HG02885 (cell line): ENCODE results near the gene CACNA1H.

Experiments used
- ATAC-seq: cut with Tn5 transposase; IDR thresholded peaks from one replicate; pipeline ENCODE4 v1.9.1; 2021; ENCODE audit warnings: mild to moderate bottlenecking; ENCODE audit not compliant: unreplicated experiment, poor library complexity

The CACNA1H gene

DNA sequence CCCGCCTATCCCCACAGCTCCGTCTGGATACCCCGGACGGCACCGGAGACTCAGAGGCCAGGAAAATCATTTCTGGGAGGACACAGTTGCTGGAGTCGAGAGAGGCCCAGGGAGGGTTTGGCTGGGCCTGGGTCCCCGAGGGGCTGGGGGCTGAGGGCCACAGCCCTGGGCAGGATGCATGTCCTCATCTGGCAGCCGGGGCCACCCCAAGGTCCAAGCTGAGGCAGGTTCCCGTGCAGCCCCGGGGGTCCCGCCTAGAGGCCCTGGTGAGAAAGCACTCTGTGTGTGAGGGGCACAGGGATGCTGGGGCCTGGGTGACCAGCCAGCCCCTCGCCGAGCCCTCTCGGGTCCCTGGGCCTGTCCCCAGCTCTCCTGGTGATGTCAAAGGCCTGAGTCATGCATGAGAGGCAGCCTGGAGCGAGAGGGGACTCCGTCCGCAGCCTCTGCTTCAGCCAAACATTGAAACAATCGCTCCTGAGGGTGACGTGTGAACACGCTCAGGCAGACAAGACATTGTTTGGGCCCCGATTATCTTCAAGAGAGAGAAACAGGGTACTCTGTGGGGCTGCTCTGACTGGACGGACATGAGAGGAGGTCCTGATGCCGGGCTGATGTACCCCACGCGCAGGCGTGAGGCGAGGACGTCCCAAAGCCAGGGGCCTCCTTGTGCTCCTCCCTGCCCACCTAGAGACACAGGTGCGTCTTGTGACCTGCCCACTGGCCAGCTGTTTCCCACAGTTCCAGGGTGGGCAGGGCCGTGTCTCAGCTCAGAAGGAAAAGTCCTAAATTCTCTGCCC is 31.1 kb upstream of the CACNA1H start:
- ATAC-seq: no peak

DNA sequence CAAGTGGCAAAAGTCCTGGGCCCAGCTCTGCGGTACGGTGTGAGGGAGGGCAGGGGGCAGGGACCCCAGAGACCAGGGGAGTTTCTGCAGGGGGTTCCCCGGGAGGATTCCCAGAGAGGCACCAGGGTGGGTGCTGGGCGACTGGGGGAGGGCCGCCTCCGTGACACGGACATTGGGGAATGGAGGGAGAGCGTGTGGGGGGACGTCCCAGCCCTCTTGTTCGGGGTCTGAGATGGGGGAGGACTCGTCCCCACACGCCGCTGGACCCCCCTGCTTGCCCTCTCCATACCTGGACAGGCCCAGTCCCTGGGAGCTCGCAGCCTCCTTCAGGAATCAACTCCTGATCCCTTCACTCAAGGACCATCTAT is 30.5 kb upstream of the CACNA1H start:
- no peak for ATAC-seq

DNA sequence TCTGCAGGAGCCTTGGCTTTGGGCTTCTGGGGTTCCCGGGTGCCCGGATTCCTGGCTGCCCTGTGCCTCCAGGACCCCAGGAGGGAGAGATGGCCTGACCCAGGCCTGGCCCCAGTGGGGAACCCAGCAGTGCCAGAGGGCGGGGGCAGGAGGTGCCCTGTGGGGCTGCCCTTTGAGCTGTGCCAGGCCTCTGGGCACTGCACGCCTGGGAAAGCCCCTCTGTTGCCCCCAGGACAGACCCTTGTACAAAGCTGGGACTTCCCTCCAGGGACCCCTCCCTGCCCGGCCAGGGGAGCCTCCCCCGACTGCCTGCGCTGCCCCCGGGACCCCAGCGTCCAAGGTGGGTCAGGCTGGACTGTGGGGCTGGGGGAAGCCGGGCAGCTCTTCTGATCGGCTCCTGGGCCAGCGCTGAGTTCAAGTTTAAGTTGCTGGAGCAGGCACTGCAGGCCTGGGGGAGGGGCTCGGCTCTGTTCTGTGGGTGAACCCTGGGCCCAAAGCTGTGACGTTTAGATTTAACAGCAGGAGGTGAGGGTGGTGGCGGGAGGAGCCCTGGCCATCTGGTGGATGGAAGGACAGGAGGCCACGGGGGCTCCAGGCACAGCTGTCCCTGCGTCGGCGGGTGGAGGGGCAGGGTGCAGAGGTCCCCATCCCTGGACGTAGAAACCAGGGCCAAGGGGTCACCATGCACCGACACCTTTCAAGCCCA is 29.2 kb upstream of the CACNA1H start:
- no peak for ATAC-seq

DNA sequence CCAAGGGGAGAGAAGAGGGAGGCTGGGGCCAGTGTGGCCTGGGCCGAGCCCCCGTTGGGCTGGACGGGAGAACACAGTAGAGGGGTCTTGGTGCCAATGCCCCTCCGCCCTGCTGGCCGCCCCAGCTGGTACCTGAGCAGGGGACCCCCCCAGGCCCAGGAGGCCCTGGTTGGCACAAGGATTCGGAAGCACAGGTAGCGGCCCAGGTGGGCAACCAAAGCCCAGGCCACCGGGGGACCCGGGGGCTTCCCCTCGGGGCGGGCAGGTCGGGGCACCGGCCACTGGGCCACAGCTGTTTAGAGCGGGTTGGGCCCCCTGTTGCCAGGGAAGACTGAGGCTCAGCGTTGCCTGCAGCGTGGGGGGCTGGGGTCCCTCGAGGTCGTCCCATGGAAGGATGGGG is 28.6 kb upstream of the CACNA1H start:
- ATAC-seq: no peak

DNA sequence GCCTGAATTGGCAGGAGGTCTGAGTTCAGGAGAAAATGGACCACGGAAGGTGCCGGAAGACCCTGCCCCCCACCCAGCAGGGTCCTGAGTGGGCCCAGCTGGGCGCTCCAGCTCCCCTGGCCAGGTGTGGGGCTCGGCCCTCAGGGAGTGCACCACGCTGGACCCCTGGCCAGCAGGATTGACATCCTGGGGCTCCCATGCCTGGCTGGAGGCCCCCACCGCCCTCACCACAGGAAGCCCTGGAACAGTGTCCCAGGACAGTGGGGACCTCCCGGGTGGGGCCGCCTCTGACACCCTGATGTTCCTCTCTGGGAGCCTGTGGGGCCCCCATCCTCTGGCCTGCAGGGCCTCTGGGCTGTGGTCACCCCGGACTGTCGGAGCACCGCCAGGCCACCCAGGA is 28.1 kb upstream of the CACNA1H start:
- ATAC-seq: no peak

DNA sequence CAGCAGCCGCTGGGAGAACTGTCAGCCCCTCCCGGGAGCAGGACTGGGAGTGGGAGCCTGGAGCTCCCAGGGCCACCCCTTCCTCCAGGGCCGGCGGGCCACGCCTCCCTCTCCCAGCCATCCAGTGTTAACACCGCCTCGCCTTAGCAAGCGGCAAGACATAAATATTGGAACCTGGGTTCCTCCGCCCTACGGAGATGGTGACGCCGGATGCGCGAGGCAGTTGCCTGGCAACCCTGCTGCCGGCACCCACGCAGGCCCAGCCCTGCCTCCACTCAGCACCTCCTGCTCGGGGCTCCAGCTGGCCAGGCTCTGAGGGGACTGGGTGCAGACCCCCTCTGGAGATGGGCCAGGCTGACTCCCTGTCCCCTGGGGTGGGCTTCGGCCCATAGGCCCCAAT is 27.4 kb upstream of the CACNA1H start:
- ATAC-seq: no peak

DNA sequence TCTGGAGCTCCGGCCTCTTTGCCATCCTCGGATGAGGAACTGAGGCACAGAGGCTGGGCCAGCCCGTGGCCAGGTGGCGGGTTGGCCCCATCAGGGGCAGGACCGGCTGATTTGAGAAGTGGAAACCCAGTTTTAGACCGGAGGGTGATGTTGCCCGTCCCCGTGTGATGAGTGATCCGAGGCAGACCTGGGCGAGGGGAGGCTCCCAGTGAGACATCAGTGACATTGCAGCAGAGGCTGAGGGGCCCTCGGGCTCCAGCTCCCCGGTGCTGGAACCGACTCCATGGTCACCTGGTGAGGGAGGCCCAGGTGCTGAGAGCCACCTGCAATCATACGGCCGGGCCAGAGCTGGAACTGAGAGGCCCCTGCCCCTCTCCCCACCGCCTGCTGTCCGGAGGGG is 26.9 kb upstream of the CACNA1H start:
- ATAC-seq: no peak

DNA sequence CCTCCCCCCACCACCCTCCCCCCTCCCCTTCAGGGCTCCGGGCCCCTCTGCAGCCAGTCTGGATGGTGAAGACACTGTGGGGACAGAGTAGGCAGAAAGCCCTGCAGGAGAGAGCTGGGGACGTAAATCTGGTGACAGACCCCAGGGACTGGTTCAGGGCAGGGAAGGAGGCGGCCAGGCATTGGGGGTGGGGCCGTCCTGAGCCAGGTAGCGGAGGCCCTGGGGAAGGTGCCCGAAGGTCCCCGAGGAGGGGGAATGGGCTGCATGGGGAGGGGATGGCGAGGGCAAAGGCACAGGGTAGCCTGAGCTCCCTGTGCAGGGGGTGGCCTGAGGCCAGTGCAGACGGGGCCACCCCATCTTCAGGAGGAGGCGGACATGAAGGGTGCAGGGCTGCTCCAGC is 26.3 kb upstream of the CACNA1H start:
- no peak for ATAC-seq

DNA sequence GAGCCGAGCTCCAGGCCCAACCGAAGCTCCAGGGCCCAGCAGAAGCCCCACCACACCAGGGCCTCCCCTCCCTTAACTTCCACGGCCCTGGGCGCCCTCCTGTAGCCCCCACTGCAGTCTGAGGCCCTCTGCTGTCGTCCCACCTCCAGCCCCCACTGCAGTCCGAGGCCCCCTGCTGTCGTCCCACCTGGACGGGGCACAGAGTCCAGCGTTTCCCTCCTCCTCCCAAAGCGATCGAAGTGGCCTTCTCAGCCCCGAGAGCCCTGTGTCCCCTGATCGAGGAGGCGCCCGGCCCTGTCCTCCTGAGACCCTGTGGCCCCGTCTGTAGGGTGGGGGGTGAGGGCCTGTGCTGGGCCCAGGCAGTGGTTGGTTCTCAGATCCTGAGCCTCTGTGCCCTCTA is 25.8 kb upstream of the CACNA1H start:
- ATAC-seq: no peak

DNA sequence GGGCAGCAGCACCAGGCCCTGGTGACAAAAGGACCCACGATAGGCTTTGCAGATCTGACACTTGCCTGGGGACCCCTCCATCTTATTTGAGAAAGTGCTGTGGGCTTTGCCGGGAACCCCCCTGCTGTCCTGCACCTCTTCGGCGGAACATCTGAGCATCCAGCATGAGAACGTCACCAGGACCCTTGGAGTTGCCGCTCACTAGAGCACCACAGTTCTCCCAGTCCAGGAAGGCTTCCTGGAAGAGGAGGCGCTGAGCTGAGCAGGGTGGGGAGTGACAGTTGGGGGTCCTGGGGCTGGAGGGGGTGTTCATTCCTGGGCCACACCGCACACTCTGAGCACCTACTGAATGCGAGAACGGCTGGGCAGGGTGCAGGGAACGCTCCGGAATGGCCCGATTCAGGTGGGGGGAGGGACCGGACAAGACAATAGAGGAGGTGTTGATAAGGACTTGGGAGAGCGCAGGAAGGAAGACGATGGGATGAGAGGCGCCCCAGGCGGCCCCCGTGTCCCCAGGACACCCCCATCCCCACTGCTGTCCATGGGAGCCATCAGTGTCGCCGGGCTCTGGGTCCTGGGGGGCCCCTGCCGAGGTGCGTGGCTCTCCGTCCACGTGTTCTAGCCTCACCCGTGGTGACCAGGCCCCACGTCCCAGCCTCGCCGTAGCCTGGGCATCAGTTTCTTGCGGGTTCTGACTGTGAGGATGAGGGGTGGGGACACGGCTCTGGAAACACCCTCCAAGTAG is 24.8 kb upstream of the CACNA1H start:
- ATAC-seq: no peak

DNA sequence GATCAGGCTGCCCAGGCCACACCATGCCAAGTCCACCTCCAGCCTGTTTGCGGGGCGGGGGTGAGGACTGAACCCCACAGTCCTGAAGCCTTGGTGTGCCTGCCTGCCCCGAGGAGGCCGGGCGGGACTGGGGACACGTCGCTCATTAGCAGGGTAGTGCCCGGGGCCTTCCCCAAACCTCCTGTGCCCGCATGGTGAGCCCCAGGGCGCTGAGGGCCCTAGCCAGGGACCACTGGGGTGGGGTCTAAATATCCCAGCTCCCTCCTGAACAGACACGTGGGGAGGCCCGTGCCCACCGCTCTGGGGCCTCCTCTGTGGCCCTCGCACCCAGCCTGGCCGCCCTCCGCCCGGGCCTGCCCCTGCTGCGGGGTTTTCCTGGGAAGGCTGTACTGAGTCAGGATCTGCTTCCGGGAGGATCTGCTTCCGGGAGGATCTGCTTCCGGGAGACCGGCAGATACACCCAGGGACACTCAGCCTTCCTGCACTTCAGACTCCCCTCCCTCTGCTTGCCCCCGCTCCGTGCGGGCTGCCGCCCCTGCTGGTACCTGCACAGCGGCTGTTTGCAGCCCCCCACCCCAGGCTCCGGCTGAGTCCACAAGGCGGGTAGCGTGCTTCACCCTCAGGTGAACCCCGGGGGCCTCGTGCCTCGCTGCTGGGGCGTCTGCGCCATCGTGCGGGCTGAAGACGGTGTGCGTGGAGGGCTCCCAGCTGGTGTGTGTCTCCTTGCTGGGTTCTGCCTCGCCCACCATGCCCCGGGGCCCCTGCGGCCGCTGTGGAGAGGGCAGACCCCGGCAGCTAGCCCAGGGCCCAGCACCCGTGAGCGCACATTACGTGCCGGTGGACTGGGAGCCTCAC is 23.6 kb upstream of the CACNA1H start:
- no peak for ATAC-seq

DNA sequence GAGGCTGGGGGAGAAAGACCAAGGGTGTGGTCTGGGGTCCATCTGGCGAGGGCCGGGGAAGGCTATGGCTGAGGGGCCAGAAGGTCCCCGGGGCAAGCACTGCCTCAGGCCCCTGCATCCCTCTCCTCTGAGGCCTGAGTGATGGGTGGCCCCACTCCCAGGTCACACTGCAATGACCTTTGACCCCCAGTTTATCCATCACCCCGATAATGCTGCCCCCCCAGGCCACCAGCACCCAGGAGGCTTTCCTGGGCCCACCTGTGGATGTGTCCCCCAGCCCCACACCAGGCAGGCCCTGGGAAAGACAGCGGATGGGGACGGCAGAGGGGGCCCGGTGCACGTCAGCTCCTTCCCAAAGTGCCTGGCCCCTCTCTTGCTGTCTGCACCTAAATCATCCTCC is 22.5 kb upstream of the CACNA1H start:
- ATAC-seq: no peak

DNA sequence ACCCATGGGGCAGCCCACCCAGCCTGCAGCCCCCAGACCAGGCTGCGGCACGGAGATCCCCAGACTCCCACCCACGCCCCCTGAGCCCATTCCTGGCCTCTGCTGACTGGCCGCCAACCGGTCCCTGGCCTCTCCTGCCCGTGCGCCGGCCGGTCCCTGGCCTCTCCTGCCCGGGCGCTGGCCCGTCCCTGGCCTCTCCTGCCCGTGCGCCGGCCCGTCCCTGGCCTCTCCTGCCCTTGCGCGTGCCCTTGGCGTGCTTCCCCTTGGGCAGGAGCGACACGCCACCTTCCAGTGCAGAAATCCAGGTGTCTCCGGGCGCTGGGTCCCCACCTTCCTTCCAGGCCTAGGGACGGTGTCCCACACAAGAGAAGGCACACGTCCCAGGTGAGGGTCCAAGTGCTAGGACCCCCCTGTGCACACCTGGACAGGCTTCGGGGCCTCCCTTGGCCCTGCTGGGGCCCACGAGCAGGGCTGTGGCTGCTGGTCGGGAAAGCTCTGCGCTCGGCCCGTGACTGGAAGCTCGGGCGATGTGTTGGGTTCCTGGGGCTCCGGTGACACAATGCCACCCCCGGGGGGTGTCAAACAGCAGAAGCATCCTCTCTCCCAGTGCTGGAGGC is 21.4 kb upstream of the CACNA1H start:
- no peak for ATAC-seq

DNA sequence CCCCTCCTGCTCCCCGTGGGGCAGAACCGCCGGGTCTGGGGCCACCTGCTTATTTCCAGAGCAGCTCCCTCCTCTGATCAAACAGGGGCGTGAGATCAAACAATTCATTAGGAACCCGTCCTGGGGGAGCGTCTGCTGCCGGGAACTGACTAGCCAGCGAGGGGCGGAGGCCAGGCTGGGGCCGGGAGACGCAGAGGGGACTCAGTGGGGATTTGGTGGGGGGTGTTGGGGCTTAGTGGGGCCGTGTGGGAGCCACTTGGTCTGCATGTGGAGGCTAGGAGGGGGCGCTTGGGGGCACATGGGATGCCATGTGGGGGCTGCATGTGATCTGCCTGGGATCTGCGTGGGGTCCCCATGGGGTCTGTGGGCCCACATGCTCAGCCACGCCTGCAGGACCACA is 20.5 kb upstream of the CACNA1H start:
- no peak for ATAC-seq

DNA sequence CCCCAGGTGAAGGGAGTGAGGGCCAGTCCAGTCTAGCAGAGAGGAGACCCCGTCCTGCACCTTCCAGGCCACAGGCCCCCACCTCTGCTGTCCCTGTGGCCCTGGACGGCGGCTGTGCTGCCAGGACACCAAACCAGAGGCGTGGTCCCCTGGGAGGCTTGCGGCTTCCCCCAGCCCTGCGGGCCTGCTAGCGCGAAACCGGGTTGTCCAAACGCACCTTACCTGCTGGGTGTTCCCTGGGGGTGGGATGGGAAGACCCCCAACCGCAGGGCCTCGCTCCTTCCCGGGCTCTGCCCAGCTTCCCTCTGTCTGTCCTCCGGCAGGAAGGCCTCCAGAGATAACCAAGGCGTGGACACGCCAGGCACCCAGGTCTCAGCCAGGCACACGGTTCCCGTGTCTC is 19.6 kb upstream of the CACNA1H start:
- no peak for ATAC-seq

DNA sequence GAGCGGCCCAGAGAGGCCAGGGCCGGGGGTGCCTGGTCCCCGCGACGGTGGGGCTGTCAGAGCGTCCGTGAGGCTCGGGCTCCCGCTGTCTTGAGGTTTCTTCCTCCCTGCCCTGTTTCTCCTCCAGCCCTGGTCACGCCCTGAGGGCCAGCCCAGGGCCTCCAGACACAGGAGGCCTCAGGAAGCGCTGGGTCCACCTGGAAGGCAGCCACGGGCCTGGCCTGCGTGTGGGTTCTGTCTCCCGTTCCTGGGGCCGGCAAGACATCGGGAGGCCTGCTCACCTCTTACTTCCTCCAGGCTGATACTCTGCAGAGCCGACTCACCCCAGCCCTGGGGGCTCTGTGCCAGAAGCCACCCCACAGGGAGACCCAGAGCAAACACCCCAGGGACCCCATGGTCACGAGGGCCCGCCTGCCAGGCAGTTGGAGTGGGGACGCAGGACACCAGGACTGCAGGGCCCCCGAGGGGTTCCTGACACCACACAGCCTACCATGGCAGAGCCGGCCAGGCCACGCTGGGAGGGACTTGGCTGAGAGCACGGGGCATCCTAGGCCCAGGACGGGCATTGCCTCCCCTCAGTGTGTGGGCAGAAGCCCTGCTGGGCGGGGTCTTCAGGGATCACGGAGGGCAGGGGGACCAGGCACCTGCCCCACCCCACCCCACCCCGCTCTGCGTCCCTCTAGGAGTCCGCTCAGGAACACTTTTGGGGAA is 18.9 kb upstream of the CACNA1H start:
- no peak for ATAC-seq

DNA sequence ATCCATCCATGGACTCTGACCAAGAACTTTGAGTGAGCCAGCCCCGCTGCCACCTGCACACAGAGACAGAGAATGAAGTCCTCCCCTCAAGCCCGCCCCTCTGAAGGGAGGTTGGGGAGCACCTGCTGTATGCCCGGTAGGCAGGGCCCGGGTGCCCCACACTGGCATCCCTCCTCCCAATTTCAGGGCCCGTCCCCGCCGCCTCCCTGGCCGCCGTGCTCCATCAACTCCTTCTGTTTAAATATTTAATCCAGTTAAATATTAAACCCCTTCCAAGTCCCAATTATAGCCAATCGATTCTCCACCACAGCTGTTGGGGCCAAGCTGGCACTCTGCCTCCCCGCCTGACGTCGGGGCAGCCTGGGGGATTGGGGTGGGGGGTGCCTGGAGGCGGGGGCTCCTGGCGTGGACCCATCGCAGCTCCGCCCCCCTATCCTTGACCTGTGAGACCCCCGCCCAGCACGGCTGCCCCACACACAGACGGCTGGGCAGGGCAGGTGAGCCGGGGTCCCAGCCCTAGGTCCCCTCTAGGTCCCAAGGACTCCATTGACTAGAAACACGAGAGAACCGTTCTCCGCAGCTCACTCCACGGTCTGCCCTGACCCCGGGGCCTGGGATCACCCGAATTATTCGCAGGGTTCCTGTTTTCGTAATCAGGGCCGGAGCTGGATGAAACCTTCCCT is 18.0 kb upstream of the CACNA1H start:
- no peak for ATAC-seq

DNA sequence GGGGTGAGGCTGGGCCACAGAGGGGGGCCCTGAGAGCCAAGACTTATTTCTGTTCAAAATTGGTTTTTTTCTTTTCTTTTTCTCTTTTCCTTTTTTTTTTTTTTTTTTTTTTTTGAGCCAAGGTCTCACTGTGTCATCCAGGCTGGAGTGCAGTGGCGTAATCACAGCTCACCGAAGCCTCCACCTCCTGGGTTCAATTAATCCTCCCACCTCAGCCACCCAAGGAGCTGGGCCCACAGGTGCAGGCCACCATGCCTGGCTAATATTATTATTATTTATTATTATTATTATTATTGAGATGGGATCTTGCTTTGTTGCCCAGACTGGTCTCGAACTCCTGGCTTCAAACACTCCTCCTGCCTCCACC is 17.5 kb upstream of the CACNA1H start:
- ATAC-seq: no peak

DNA sequence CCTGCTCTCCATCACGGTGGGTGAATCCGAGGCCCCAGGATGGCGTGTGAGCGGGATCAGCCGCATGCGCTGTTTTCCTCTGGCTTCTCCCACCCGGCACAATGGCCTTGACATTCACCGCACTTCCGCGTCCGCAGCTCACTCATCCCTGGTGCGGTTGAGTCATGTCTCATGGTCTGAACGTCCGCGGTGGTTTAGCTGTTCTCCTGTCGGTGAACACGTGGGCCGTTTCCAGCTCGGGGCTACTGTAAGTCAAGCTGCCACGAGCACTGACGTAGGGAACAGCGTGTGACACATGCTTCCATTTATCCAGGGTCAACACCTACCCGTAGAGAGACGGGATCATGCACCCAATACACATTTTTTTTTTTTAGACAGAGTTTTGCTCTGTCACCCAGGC is 15.3 kb upstream of the CACNA1H start:
- no peak for ATAC-seq
